ENCODE results near the gene LEMD2. TPM values are rescaled to one million over a fixed set of nuclear protein-coding genes. Genes with fewer than 3 reads are reported as not detected.
A peak's percentile ranks its signal among the peaks of the same experiment; 100 is the strongest.

The LEMD2 gene
- total RNA-seq, 2 donors from 2014 or later = 57.4 to 77.2 TPM

DNA sequence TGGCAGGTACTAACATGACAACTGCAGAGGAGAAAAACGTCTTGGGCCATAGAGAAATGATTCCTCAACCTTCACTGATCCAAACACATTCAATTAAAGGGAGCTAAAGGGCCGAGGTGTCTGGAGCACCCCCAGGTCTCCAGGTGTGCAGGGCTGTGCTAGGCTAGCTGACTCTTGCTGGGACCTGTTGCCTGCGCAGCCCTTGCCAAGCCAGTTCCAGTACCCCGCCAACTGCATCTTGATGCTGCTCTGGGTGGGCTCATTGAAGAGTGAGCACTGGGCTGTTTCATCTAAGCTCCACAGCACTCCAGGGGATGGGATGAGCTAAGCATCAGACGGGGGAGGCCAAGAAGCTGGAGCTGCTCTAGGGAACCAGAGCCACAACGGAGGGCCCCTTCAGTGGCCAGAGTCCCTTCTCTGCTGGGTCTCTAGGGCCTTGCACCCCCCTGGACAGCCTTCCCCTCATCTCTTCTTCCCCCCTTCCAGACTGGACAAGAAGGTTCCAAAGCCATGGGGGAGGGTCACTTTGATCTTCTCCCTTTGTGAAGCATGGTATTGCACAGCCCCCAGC is 15.9 kb downstream of the LEMD2 start:
- Histone ChIP-seq H3K36me3 (peaks cover 46% of the 10 kb centered on the region), H3K27ac (peak overlapping the region; percentile 10 to 83), H3K4me1 (ENCODE audit: control insufficient read depth in 1 of 2, low read depth in 2 of 2) (peaks cover 19 to 54% of the 10 kb centered on the region in 2 donors), H3K4me3 (no peak overlapping the region), H3K9me3 (no peaks in the 10 kb centered on the region), H3K27me3 (replicated peaks; ENCODE audit: insufficient read depth) (no peaks in the 10 kb centered on the region)
- no peak for DNase-seq (ENCODE audit: low spot score)
- TF ChIP-seq, protein P1, sequence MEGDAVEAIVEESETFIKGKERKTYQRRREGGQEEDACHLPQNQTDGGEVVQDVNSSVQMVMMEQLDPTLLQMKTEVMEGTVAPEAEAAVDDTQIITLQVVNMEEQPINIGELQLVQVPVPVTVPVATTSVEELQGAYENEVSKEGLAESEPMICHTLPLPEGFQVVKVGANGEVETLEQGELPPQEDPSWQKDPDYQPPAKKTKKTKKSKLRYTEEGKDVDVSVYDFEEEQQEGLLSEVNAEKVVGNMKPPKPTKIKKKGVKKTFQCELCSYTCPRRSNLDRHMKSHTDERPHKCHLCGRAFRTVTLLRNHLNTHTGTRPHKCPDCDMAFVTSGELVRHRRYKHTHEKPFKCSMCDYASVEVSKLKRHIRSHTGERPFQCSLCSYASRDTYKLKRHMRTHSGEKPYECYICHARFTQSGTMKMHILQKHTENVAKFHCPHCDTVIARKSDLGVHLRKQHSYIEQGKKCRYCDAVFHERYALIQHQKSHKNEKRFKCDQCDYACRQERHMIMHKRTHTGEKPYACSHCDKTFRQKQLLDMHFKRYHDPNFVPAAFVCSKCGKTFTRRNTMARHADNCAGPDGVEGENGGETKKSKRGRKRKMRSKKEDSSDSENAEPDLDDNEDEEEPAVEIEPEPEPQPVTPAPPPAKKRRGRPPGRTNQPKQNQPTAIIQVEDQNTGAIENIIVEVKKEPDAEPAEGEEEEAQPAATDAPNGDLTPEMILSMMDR (IDR thresholded peaks at IDR 0.05) = no peak
- no peak for ATAC-seq (ENCODE audit: insufficient number of reproducible peaks, low FRiP score, low read depth)

GRCh38 chr6:33772082-33772830 is 16.7 kb downstream of the LEMD2 start:
- H3K9me3 ChIP-seq = no peaks in the 10 kb centered on the region
- no peak for ATAC-seq (ENCODE audit: insufficient number of reproducible peaks, low FRiP score, low read depth)
- no peaks in the 10 kb centered on the region for H3K27me3 ChIP-seq (replicated peaks; ENCODE audit: insufficient read depth)
- DNase-seq (ENCODE audit: low spot score) = no peak
- peak overlapping the region; percentile 83 to 85 for H3K27ac ChIP-seq
- TF ChIP-seq, protein P1 (IDR thresholded peaks at IDR 0.05) = no peak
- peak overlapping the region; percentile 57 for H3K4me3 ChIP-seq
- peaks cover 39% of the 10 kb centered on the region for H3K36me3 ChIP-seq
- peaks cover 19 to 54% of the 10 kb centered on the region in 2 donors for H3K4me1 ChIP-seq (ENCODE audit: control insufficient read depth in 1 of 2, low read depth in 2 of 2)

DNA sequence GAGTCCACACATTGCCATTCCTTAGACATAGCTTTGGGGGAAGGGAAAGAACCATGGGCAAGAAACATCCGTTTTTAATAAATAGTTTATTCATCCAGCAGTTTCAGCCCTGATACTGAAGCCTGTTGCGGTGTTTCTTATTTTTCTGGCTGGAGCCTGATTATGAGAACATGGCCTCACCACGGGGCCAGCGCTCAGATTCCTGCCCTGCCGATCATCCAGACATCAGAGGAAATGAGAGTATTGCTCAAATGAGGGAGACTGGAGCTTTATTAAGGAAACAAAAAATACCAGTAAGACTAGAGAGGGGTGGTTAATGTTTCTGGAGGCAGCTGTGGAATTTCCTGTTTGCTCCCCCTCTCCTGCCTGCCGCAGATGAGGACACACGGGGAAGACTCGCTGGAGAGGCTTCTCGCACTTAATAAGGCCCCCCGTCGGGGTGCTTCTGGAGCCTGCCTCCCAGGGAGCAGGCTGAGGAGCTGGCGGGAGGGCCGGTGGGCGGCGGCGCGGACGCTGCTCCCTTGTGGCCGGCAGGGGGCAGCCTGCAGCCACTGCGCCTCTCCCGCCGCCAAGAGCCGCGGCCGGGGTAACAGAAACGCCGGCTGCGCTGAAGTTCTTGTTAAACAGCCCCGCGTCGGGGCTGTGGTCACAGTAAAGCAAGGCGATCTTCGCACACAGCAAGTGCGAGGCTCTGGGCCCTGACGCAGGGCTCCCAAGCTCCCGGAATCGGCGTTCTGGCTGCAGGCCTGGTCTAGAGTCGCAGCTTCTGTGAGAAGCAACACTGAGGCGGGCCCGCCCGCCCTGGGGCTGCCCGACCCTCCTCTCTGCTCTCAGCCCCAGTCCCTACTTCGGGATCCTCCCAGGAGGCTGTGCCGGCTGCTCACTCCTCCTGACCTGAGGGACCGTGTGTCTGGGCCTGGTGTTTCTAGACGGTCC is 17.5 kb downstream of the LEMD2 start:
- no peaks in the 10 kb centered on the region for H3K27me3 ChIP-seq (replicated peaks; ENCODE audit: insufficient read depth)
- TF ChIP-seq, protein P1 (IDR thresholded peaks at IDR 0.05) = peak; percentile 96
- peak overlapping the region; percentile 83 to 85 for H3K27ac ChIP-seq
- ATAC-seq (ENCODE audit: insufficient number of reproducible peaks, low FRiP score, low read depth) = peak; percentile 56
- H3K36me3 ChIP-seq = peaks cover 30% of the 10 kb centered on the region
- no peaks in the 10 kb centered on the region for H3K9me3 ChIP-seq
- peaks cover 19 to 54% of the 10 kb centered on the region in 2 donors for H3K4me1 ChIP-seq (ENCODE audit: control insufficient read depth in 1 of 2, low read depth in 2 of 2)
- peak overlapping the region; percentile 57 for H3K4me3 ChIP-seq
- DNase-seq (ENCODE audit: low spot score) = no peak

- no peak for ATAC-seq (ENCODE audit: insufficient number of reproducible peaks, low FRiP score, low read depth)
- Histone ChIP-seq H3K4me1 (ENCODE audit: control insufficient read depth in 1 of 2, low read depth in 2 of 2) (peaks cover 19 to 54% of the 10 kb centered on the region in 2 donors), H3K27ac (peak overlapping the region; percentile 83 to 85), H3K9me3 (no peaks in the 10 kb centered on the region), H3K27me3 (replicated peaks; ENCODE audit: insufficient read depth) (no peaks in the 10 kb centered on the region), H3K4me3 (peak overlapping the region; percentile 57), H3K36me3 (peaks cover 24% of the 10 kb centered on the region)
- TF ChIP-seq, protein P1 (IDR thresholded peaks at IDR 0.05) = no peak
- no peak for DNase-seq (ENCODE audit: low spot score)
Observed at GRCh38 chr6:33770833-33771145, 18.1 kb downstream of the LEMD2 start.
